T1000 (cell line): ENCODE data around the gene DDX21.
A peak's percentile ranks its signal among the peaks of the same experiment; 100 is the strongest.
"Not testable (repeated sequence)": the region's sequence is repeated elsewhere in the genome, so short reads cannot be mapped to it uniquely, and the experiment has no call there.

Source experiments
- DNase-seq: peaks from one replicate; lab custom pipeline; 2025; ENCODE audit warnings: mixed read lengths; lab: John Stamatoyannopoulos, UW

Gene DDX21

DNA sequence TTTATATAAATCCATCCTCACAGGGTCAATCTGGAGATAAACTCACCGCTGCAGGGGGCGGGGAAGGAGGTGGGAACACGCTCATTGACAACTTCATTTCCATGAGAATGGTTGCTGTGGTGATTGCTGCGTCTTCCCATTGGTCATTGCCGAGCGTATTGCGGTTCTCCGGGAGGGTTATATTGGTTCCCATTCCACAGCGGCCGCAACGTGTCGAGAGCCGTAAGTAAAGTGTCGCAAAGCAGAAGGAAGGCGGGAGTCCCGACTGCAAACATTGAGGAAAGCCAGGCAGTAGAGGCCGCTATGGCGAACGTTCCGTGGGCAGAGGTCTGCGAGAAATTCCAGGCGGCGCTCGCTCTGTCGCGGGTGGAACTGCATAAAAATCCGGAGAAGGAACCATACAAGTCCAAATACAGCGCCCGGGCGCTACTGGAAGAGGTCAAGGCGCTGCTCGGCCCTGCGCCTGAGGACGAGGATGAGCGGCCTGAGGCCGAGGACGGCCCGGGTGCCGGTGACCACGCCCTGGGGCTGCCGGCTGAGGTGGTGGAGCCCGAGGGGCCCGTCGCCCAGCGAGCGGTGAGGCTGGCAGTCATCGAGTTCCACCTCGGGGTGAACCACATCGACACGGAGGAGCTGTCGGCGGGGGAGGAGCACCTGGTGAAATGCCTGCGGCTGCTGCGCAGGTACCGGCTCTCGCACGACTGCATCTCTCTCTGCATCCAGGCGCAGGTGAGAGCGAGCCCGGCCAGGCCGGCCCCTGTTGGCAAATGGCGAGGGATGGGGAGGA lies 32.8 kb downstream of the DDX21 start, which contains the start of gene KIFBP:
KIFBP (plus strand) TSS at position 274 of the 787 bp plus-strand sequence; CDS start at position 304, 30 bp downstream.
- peak; percentile 91 for DNase-seq

GRCh38 chr10:68989317-68989990 lies 33.5 kb downstream of the DDX21 start:
- DNase-seq, result no peak

DNA sequence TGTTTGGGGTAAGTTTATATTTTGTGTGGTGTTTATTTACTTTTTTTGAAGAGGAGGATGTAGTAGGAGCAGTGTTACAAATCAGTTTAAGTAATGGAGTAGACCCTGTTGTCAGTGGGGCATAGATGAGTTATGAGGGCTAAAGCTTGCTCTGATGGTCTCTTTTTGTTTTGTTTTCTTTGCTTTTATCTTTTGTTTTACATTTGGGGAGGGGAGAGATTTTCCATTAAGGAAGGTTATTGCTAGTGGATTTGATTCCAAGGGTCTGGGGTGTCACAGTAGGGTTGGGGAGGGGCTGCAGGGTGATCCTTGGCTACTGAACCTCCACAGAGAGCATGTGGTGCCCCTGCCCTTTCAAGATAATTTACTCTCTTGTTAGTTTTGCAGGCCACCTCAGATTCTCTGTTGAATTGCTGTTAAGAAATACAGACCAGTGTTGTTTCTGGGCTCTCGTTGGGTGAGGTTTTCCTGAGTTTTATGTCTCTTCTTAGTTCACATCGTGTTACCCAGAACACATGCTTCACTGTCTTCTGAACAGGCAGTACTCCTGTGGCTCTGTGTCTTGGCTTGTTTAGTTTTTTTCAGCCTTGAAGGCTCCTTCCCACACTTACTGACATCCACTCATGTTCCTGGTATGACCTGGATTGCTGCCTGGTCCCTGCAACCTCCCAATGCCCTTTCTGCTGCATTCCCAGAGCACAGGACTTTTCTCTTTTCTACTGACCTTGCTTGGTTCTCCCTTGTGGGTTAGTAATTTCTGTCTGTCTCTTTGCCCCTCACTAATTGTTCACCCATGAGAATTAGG lies 36.9 kb downstream of the DDX21 start:
- no peak for DNase-seq

DNA sequence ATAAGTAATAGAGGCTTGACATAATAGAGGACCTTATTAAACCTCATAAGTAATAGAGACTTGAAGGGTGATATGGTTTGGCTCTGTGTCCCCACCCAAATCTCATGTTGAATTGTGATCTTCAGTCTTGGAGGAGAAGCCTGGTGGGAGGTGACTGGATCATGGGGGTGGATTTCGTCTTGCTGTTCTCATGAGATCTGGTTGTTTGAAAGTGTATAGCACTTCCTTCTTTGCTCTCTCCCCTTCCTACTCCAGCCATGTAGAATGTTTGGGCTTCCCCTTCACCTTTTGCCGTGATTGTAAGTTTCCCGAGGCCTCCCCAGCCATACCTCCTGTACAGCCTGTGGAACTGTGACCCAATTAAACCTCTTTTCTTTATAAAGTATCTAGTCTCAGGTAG lies 41.2 kb downstream of the DDX21 start:
- no peak for DNase-seq

- DNase-seq, result no peak
Observed at GRCh38 chr10:69004821-69005220, 48.9 kb downstream of the DDX21 start.

DNA sequence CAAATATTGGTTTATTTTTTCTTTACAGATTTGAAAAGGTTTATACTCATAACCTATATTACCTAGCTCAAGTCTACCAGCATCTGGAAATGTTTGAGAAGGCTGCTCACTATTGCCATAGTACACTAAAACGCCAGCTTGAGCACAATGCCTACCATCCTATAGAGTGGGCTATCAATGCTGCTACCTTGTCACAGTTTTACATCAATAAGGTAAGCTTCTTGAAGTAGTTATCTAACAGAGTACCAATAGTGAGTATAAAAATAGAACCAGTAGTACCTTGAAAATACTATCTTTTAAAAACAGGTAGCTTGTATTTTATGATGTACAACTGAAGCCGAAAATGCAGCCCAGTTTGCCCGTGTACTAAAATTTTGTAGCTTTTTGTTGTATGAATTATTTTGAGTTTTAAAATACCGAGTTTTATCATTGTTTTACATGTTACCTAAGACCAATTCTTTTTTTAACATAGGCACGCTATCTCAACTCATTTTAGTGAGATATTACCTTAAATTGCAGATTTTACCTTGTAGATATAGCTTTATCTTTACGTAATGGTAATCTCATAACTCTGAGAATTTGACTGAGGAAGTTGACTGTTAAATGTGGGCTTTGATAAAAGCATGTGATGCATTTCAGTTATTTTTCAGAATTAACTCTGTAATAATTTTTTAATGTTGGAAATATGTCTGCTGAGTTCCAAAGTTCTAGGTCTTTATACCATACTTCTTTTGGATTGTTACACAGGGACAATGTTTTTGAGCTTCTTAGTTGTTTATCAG lies 49.9 kb downstream of the DDX21 start:
- no peak for DNase-seq

DNA sequence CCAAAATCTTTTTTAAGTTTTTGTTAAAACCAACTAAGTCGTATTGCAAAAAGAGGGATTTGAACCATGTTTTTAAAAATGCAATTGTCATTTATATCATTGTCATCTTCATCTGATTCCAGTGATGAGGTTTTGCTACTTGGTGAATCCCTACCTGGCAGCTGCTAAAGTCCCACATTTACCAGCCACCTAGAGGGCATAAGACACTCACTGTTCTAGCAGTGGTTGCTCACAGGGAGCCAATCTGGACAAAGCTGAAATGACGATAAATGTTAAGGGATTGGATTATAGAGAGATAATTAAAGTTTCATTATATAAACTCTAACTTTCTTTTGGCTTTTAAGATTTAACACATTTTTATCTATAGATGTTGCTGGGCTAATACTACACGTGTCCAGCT lies 51.3 kb downstream of the DDX21 start:
- no peak for DNase-seq

- DNase-seq, result no peak
Observed at GRCh38 chr10:69009360-69009759, 53.4 kb downstream of the DDX21 start.

DNA sequence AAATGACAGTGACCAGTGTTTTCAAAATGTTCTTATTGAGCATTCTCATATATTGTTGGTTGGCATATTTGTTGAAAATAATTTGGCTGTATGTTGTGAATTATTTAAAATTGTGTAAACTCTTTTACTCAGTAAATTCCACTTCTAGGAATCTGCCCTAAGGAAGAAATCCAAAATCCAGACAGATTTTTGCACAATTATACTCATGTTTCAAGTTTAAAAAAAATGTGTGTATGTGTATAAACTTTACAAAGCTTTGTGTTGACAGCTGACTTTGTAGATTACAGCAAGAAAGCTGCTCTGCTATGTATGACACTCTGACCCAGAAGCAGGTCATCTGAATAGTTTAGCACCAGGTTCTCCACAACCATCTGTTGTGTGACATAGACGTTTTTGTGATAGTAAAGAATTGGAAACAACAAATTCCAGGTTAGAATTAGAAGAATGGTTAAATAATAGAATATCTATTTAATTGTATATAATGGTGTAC lies 54.2 kb downstream of the DDX21 start:
- no peak for DNase-seq

DNA sequence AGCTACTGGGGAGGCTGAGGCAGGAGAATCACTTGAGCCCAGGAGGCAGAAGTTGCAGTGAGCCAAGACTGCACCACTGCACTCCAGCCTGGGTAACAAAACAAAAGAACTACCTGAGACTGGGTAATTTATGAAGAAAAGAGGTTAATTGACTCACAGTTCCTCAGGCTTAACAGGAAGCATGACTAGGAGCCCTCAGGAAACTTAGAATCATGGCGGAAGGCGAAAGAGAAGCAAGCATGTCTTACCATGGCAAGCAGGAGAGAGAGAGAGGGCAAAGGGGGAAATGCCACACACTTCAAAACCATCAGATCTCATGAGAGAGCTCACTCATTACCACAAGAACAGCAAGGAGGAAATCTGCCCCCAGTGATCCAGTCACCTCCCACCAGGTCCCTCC lies 56.8 kb downstream of the DDX21 start:
- DNase-seq, result not testable (repeated sequence)

GRCh38 chr10:69014171-69014570 lies 58.2 kb downstream of the DDX21 start:
- no peak for DNase-seq

DNA sequence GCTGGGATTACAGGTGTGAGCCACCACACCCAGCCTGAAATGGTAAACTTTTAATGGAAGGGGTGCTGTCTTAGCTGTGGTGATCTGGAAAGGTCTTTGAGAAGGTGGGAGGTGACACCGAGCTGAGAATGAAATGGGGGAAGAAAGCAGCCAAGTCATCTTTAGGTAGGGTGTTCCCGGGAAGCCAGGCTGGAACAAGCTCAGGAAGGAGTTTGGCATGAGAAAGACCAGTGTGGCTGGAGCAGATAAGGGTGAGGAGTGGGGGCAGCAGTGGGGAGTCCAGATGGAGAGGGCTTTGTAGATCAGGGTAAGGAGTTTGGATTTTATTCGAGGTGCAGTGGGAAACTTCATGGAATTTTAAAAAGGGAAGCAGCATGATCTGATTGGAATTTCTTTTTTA lies 62.6 kb downstream of the DDX21 start:
- no peak for DNase-seq

DNA sequence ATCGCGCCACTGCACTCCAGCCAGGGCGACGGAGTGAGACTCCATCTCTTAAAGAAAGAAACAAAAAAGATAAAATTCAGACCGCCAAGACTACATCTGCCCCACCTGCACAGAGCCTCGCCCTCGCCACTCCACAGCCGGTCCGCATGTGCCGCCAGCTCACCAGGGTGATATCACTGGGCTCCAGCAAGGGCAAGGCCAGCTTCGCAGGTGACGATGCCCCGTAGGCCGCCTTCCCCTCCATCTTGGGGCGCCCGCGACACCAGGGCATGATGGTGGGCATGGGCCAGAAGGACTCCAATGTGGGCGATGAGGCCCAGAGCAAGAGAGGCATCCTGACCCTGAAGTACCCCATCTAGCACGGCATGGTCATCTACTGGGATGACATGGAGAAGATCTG lies 66.6 kb downstream of the DDX21 start:
- no peak for DNase-seq

GRCh38 chr10:69025370-69025896 lies 69.5 kb downstream of the DDX21 start:
- no peak for DNase-seq

GRCh38 chr10:69033256-69033655 lies 77.3 kb downstream of the DDX21 start:
- no peak for DNase-seq
